Measurements from ENCODE around the gene C11orf21.

C11orf21 gene

DNA sequence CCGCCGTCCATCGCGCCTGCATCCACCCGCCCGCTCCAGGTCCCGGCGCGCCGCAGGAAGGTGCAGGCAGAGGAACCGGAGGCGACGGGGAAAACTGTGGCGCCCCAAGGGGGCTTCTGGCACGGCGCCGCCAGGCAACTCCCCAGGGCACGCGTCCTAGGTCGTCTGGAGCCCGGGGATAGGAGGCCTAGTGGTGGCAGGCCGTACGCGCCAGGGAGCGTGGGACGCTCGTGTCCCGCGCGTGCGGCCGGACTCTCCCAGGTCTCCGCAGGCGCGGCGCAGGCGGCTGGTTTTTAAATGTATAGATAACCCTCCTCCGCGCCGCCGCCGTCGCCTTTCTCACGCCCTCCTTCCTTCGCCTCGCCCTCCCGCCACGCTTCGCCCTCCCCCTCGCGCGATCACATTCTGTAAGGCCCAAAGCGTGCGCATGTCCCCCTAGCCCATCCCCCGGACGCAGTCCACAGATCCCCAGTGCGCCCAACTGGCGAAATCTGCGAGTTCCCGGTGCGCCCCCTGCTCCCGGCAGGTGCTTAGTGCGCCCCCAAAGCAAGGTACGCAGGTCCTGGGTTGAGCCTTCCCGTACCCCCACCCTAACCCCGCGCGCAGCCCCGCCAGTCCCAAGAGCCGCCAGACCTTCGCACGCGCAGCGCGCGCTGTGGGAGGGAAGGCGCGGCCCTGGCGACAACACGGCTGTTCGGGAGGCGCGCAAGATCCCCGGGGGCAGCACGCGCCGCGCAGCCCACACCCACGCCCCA is 31.2 kb downstream of the C11orf21 start, which contains the start of gene ASCL2:
TSS of gene ASCL2 (minus strand) at position 267 of the 755 bp plus-strand sequence. CDS start at position 11, 256 bp downstream.
- DNase-seq: no peak

DNA sequence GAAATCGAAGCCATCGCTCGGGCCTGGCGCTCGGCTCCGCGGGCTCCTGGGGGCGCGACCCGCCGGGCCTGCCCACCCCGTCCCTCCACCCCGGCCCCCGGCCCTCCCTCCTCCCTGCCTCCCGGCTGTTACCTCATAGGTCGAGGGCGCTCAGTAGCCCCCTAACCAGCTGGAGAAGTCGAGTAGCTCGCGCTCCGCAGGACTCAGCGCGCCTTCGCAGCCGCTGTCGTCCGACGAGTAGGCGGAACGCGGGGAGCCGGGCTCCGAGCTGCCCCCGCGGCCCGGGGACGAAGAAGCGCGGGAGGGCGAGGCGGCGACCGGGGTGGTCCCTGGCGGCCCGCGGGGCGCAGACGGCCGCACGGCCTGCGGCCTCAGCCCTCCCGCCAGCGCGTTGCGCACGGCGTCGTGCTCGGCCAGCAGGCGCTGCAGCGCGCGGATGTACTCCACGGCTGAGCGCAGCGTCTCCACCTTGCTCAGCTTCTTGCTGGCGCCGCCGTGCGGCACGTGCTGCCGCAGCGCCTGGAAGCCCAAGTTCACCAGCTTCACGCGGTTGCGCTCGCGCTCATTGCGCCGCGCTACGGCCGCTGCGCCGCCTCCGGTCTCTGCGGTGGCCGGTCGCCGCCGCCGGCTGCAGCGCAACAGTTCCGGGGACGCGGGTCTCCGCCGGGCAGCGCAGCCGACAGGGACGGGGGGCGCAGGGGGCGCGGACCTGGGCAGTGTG is 32.0 kb downstream of the C11orf21 start:
- DNase-seq: peak; percentile 55

DNA sequence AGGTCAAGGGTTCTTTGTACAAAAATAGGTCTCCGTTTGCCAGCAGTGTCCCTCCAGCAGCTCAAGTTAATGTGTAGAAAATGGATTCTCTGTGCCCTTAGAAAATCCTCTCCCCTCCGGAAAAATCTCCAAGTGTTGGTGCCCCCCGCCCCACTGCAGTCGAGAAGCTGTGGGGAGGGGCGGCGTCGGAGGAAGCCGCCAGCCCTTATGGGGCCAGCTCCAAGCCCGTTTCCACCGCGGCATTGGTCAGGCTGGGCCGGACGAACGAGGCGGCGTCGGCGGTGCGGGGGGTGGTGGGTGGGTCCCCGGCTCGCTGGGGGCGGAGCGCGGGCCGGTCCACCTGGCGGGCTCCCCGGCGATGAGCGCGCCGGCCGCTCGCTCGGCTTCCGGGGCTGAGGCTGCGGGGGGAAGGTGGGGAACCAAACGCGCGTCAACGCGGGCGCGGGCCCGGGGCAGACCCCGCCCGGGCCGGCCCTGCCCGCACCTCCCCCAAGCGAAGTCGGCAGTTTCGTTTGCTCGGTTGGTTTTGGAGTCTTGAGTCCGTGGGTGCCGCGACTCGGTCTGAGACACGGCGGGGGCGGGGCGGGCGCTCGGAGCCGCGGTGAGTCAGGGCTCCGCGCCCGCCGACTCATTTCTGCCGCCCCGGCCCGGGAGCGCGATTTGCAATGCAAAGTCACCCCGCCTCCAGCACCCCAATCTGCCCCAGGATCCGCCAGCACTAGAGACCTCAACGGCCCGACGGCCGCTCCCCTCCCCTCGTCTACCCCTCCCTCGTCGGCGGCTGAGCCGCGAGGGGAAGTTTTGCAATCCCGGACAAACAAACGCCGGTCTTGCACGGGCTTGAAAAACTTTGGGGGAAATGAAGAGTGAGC is 32.8 kb downstream of the C11orf21 start:
- DNase-seq: peak; percentile 73

DNA sequence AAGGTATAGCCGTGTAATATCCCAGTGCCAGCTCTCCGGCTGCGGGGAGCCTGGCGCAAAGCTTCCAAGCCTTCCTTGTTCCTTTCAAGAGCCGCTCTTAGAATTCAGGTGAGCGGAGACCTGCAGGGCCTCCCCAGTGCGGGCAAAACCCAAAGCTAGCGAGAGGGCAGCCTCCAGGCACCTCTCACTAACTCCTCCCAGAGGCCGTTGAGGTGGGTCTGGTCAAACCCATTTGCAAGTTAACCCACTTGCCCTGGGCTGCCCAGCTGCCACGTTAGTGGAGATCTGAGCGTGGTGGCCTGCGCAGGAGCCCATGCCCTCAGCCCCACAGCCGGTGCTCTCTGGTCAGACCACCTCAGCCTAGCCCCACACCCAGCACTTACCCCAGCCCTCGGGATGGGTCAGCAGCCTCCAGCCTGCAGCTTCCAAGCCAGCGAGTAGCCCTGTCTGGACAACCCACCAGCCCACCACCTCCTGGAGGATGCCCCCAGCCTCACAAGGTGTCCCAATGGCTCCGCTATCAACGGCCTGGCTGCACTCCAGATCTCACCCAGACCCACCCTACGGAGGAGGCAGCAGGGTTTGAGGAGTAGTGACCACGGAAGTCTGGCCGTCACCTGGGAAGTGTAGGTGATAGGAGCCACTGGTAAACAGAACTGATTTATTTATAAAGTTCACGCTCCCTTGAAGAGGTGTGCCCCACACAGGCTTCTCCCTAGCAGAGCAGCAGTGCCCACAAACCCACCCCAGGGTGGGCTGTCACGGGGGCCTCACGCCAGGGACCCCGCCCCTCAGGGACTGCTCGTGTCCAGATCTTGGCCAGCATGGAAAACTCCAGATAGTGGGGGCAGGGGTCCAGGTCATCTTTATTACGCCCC is 33.6 kb downstream of the C11orf21 start:
- no peak for DNase-seq

DNA sequence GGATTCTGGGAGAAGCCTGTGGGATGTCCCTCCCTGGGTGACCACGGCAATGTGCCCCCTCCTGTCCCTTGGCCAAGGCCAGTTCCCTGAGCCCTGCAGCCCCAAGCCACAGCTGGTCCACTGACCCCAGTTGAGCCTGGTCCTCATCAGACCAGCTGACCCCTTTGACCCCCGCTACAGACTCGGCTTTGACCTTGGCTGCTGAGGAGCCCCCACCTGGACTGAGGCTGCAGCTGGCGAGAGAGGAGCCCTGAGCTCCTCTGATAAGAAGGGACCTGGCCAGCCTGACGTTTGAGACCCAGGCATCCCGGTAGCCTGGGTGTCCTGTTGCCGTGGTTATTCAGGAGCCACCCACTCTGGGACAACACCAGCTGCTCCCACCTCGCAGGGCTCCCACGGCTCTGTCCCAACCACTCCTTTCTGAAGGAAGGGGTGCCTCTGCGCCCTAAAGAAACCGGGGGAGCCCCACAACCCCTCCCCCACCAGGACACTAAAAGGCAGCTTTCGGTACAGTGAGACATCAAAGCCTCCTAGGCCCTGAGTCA is 34.3 kb downstream of the C11orf21 start:
- no peak for DNase-seq

DNA sequence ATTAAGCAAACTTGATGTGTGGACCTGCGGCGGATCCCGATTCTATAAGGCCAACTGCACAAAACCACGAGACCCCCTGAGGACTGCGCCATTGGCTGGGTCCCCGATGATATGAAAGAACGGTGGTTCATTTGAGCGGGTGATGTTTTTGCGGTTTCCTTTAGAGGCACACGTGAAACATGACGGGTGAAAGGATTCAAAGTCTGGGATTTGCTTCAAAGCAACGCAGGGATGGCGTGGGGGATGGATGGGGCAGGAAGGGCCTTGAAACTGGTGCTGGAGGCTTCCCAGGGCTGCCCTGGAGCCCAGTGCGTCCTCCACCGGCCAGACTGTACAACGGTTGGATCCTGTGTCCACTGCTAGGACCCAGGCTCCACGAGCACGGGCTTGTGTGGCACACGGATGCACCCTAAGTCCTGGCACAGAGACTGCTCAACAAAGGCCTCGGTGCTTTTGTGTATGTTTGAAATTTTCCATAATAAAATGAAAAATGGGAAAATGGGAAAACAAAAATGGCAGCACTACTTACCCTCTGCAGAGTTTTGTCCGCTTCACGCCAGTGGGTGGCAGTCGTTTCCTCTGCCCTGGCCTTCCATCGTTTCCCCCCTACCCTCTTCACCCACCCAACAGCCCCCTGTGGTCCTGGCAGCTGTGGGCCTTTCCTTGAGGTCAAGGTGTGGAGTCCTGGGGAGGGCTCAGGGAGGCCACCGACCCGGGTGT is 35.0 kb downstream of the C11orf21 start:
- DNase-seq: no peak

DNA sequence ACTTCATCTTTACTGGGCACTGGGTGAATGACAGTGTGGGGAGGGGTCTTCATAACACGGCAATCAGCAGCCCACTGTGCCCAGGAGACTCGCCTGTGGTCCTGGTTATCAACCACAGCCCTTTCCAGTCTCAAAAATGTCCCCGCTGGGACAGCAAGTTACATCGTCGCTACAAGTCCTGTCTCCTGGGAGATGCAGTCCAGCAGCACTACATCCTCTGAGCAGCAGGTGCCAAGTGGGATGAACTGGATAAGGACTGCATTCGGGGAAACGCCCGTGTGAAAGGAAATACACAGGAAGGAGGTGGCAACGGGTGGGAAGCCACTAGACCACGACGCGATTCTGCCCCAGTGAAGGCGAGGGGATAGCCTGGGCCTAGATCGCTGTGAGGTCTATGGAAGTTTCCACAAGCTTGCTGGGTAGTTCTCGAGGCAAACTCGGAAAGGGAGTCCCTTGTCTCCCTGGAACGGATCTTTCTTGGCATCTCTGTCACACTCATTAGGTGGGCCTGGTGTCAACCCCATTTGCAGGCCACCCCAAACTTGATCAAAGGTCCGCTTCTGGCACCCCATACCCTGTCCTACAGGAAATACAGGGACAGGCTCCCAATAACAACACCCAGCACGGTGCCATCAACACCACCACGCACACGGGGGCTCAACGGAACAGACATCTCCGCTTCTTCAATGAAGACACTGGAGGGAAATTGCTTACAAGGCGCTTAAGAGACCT is 35.7 kb downstream of the C11orf21 start:
- no peak for DNase-seq

DNA sequence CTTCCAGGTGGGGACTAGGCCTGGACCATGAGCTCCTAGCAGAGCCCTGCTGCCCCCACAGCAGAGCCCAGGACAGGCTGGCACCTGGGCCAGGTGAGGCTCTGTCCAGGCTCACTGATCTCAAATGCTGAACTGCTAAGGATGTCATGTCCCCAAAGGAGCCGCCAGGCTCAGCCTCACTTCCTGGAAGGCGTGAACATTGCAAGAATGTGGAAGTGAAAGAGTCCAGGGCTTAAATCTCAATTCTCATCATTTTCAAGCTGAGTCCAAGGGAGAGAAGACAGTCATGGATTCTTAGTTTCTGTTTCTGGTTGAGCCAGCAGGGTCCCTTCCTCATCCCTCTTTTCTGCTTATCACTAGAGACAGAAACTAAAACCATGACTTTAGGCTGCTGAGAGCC is 36.3 kb downstream of the C11orf21 start:
- DNase-seq: no peak

DNA sequence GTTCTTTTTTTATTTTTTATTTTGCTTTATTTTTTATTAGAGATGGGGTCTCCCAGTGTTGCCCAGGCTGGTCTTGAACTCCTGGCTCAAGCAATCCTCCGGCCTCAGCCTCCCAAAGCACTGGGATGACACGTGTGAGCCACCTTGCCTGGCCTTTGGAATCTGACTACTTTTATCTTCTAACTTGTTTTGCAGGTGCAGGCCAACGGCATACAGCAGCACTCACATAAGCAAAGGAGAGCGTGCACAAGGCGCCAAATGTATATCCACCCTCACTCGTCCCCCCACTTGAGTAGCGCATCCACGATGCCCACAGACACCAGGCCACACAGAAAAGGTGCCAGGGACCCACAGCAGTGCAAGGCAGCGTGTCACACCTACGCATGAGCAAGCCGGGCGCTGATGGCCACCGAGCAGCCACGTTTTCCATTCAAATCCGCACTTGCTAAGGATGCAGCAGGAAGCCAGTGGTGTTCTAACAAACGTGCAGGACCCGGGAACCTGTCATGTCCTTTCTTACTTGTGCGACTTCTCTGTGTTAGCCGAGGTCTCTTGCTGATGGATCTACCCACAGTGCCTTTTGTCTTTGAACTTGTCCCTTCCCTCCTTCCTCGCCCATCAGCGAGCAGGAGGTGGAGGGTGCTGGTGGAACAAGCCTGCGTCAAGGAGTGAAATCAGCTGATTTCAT is 37.2 kb downstream of the C11orf21 start:
- no peak for DNase-seq

DNA sequence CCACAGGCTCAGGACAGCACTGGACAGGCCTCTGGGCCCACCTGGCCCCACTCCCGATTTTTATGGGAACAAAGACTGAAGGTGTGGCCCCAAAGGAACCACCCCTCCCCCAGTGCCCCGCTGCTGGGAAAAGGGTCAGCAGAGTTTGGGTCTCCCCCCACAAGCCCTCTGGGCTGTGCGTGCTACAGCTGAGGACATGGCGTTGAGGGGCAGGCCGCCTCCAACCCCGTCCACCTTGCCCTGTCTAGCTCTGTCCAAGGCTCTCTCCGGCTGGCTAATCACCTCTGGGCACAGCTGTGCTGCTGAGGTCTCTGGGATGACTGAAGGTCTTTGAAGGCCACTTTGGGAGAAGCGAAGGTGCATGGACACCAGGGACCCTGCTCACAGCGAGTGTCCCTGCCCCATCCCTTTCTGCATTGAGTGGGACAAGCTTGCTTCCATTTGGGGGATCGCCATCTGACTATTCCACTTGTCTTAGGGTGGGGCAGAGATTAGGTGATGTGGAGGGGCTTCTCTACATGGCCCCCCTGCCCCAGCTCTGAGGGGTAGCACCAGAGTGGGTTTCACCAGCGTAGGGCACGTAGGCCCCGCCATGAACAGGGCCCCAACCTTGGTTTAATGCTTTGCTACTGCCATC is 37.9 kb downstream of the C11orf21 start:
- DNase-seq: no peak

DNA sequence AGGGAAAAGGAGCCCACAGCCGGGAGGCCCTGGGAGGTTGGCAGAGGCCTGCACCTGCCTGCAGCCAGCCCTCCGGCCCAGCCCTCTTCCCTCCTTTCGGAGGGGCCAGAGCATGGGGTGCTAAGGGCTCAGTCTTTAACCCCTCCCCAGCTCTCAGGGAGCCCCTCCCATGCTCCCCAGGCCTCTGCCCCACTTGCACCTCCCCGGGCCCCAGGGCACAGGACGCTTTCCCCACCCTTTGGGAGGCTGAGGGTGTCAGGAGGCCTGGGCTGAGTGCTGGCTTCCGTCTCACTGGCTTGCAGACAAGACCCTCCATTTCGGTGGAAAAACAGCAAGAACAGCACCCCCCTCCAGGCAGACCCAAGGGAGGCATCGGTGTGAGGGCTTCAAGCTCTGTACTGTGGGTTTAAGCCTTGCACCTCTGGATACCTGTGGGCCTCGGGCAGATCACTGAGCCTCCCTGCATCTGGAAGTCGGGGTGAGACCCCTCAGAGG is 38.6 kb downstream of the C11orf21 start:
- no peak for DNase-seq

DNA sequence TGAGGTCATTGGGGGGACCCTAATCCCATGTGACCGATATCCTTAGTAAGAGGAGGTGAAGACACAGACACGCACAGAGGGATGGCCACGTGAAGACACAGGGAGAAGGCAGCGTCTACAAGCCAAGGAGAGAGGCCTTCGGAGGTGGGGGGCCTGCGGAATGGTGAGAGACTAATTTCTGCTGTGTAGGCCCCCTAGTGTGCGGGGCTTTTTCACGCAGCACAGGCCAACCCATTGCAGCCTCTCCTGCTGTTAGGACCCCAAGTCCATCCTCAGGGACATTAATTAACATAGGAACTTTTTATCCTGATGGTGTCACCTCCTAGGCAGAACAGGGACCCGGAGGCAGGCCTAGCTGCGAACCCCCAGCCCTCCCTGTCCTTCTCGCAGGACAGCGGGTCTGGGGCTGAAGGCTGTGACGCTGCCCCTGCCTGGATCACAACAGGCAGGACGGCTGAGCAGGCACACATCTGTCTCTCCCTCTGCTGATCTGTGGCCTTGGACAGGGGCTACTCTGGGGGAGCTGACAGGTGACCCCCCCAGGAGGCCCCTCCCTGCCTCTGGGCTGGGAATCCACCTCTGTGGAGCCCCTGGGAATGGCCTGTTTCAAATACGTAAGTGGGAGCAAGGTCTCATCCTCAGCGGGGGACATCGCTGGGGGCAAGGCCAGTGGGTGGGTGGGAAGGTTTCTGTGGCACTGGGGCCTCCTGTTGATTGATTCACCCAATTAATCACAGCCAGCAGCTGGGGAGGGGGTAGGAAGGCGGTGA is 39.2 kb downstream of the C11orf21 start:
- DNase-seq: no peak

DNA sequence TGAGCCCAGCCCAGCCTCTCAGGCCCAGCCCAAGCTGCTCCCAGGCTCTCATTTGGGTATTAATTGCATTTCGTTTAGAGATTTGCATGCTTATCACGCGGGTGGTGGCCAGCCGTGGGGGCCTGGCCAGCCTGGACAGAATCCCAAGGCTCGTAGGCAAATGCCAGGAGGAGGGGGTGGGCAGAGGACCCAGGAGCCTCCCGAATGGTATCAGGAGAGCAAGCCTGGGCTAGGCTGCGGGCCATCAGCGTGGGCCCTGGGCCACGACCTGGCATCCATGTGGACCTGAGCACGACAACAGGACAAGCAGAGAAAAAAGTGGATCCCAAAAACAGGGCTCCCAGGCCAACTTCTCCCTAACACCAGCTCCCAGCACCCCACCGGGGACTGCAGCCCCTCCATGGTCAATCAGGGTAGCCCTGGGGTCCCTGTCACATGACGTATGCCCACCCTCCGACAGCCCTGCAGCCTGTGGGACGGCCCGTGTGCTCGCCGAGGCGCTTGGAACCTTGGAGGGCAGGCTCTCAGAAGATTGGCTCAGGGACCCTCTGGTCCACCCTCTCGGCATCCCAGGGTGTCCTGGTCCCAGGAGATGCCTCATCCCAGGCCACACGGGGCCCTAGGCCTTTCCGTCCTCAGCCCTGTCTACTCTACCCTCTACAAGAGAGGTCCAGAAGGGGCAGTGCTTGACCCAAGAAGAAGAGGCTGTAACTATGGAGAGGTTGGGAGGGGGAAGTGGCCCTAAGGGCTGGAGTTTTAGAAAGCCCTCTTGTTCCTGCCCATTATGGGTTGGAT is 40.1 kb downstream of the C11orf21 start:
- no peak for DNase-seq

DNA sequence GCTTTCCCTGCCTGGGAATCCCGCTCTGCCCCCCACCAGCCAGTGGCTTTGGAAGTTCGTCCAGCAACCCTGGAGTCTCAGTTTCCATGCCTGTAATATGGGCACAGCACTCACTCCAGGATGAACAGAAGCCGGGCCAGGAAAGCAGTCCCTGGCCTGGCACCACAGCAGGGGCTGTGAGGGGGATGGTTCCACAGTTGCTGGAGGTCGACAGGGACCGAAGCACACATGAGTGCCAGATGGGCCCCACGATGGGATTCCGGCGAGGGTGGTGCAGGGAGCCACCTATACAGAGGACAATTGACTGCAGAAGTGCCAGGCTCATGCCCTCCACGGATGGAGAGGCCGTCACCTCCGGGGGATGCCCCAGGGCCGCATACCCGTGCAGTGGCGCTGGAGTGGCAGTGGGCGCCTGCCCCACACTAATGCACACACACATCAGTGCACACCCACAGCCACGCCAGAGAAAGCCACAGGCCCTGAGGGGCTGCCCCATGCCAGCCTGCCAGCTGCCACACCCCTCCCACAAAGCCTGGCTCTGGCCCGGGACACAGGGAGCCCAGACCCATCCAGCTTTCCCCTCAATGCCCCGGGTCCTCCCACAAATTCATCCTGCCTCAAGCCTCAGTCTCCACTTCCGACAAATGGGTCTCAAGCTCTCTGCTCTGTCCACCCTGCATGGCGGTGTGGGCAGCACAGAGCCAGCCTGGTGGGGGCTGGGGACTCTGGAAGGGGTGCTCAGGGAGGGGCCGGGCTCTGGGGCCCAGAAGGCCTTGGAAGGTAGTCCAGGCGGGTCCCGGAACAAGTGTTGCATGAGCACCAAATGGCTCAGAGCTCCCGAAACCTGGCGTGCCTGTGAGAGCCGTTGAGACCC is 41.0 kb downstream of the C11orf21 start:
- no peak for DNase-seq

DNA sequence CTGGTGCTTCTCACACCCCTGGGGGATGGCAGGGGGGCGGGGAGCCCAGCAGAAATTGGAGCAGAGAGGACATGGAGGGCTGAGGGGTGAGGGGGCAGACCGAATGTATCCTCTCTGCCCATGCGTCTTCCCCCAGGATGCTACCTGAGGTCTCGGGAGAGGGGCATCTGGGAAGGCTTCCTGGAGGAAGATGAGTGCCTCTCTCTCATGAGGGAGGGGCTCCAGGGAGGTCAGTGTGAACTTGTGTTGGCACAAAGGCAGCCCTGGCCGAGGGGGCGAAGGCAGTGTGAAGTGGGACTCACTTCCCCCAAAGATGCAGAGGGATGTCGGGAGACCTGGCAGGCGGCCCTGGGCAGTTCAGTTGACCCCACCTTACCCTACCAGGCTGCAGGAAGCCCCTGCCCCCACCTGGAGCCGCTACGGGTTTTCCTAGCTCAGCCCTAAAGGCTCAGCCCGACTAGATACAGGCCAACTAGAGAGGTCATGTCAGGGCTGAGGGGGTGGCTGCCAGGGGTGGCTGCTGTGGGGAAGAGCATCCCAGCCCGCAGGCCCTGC is 41.7 kb downstream of the C11orf21 start:
- no peak for DNase-seq

DNA sequence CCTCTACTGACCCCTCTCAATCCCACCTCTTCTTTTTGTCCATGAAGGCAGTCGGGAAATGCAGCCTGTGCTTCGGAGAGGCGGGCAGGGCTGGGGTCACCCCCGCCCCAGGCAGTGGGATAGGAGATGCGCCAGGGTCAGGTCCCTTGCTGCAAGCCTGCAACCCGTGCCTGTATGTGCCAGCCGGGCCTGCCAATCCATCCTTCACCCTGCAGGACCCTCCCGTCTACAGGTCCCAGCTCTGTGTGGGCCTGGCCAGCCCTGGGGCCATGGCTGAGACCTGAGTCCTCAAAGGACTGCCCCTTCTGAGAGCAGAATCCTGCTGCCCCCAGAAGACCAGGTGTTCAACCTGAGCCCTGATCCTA is 42.3 kb downstream of the C11orf21 start:
- DNase-seq: no peak

Data from CD4-positive, alpha-beta T cell treated with Interleukin-17A for 4 hours (primary cell).